ENCODE results near the gene ATG12.

GRCh38 chr5:115787426-115787825 lies 53.9 kb downstream of the ATG12 start:
- TF ChIP-seq CTCF (IDR thresholded peaks at IDR 0.05), result no peak
- TF ChIP-seq POLR2A (IDR thresholded peaks at IDR 0.05), result no peak

Measured in Peyer's patch (tissue), 4 donors.